SH-SY5Y (cell line): ENCODE data around the gene EIF5.

ENCODE experiments used
- GATA2 ChIP-seq: IDR thresholded peaks from 2 replicates; pipeline ENCODE4 v1.6.1; 2011; ENCODE audit warnings: mild to moderate bottlenecking, low read depth, low read length
- GATA3 ChIP-seq: IDR thresholded peaks from 2 replicates; pipeline ENCODE4 v1.6.1; 2011; ENCODE audit warnings: low read depth, mild to moderate bottlenecking, low read length, moderate library complexity

DNA sequence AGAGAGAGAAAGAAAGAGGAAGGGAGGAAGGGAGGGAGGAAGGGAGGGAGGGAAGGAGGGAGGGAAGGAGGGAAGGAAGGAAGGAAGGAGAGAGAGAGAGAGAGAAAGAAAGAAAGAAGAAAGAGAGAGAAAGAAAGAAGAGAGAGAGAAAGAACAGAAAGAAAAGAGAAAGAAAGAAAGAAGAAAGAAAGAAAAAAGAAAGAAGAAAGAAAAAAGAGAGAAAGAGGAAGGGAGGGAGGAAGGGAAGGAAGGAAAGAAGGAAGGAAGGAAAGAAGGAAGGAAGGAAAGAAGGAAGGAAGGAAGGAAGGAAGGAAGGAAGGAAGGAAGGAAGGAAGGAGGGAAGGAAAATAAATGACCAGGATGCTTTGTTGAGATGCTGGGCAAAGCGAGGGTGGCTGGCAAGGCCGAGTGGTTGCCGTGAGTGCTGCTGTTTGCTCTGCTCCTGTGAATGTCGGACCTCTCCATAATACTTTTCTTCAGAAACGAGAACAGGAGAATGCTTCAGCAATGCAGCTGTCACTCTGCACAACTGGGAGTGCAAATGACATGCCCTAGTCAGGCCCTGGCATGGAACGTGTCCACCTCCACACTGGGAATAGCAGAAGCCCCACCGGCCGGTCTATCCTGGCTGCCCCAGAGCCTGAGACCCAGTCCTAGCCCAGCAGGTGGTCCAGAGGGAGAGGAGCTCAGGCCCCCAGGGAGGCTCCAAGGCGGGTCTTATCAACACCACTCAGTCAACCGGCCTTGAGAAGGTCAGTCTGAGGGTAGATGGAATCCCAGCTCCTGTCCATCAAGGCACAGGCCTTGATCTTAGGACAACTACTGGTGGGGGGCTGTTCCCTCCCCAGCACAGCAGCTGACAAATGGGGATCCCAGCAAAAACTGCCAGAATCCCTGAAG lies 25.1 kb upstream of the EIF5 start:
- TF ChIP-seq GATA2 (no peak), GATA3 (no peak)
